Vagina (tissue), 2 donors: Measurements from ENCODE around the gene CYTIP. TPM values are rescaled to one million over a fixed set of nuclear protein-coding genes. Genes with fewer than 3 reads are reported as not detected.

Experiments used
- DNase-seq, 2 donors: peaks; one replicate each; pipeline ENCODE4 v3.0.0-alpha.2; 2017; ENCODE audit errors: extremely low spot score in 2 of 2
- H3K27ac ChIP-seq: fragments of 200-600 bp; sonication (generic); one replicate; pipeline ENCODE4 v1.5.1; 2019
- H3K27me3 ChIP-seq: fragments of 200-600 bp; sonication (generic); one replicate; pipeline ENCODE4 v1.5.1; 2019
- H3K36me3 ChIP-seq, 2 donors: fragments of 200-600 bp; sonication (generic); one replicate each; pipeline ENCODE4 v1.5.1; 2017 to 2019
- H3K4me1 ChIP-seq: fragments of 200-600 bp; sonication (generic); one replicate; pipeline ENCODE4 v1.5.1; 2019
- H3K4me3 ChIP-seq, 2 donors: fragments of 200-600 bp; sonication (generic); 1 replicate in 1 of 2; 2 replicates in 1 of 2; pipeline ENCODE4 v1.5.1; 2016 to 2019
- H3K9me3 ChIP-seq: fragments of 200-600 bp; sonication (generic); one replicate; pipeline ENCODE4 v1.5.1; 2019
- POLR2A ChIP-seq, 2 donors: fragments of 450-650 bp; IDR thresholded peaks; one replicate each; pipeline ENCODE4 v1.6.1; 2017; ENCODE audit warnings: antibody characterized with exemption in 2 of 2, mild to moderate bottlenecking in 2 of 2, moderate library complexity in 2 of 2
- POLR2AphosphoS5 ChIP-seq, 2 donors: sonication (generic); formaldehyde crosslinking; IDR thresholded peaks; one replicate each; pipeline ENCODE4 v1.9.0; 2017; ENCODE audit warnings: antibody characterized with exemption in 2 of 2, mild to moderate bottlenecking in 2 of 2, low read depth in 1 of 2; ENCODE audit not compliant: insufficient read depth in 1 of 2
- intact Hi-C: fragments of 100-400 bp; cut with DNase I; formaldehyde crosslinking; loops from one replicate; pipeline ENCODE4 v1.15.1; 2023
- total RNA-seq: library from RNA; depleted of rRNA; stranded (reverse); fragments of >200 nt; gene quantifications from one replicate; pipeline ENCODE4 v1.2.3, GENCODE V29; 2016
- TF ChIP-seq, protein P1 (sequence below), 3 experiments: fragments of 450-650 bp in 2 of 3; fragments of 200-600 bp in 1 of 3; sonication (generic) in 1 of 3; IDR thresholded peaks; one replicate each; pipeline ENCODE4 v1.5.1; 2017 to 2019; ENCODE audit warnings: antibody characterized with exemption in 3 of 3, mild to moderate bottlenecking in 2 of 3, moderate library complexity in 2 of 3

The CYTIP gene
- total RNA-seq, 1 donor from 2014 or later = 12.5 TPM

DNA sequence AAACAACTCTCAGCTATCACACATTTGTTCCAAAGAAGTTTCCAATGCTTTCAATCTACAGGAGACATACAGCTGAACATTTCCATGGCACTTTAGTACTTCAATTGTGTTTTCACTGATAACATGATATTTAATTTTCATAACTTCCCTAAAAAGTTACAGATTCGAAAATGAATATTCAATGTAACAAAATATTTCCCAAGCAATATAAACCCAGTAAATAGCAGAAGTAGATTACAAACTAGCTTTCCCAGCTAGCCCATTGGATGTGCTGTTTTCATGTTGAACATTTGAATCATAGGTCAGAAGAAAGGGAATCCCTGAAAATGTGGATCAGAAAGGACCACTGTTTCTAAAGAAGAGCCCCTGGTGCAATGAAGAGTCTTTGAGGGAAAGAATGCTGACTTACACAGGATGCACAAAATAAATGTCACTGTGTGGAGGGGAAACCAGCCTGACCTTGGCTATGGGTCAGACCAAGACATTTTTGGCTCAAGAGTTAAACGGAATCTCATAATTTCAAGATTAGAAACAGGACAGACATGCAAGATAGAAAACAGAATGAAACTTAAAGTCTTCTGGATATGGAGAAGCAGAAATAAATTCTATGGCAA lies 22.5 kb downstream of the CYTIP start:
- DNase-seq = no peak
- Histone ChIP-seq H3K4me1 (no peaks in the 10 kb centered on the region), H3K4me3 (no peak overlapping the region), H3K27me3 (no peaks in the 10 kb centered on the region), H3K9me3 (no peaks in the 10 kb centered on the region), H3K36me3 (no peaks in the 10 kb centered on the region), H3K27ac (no peak overlapping the region)
- intact Hi-C loops = no loop called here
- TF ChIP-seq POLR2A (IDR thresholded peaks at IDR 0.05) (no peak), POLR2AphosphoS5 (IDR thresholded peaks at IDR 0.05; ENCODE audit: insufficient read depth in 1 of 2, low read depth in 1 of 2) (no peak)
- TF ChIP-seq, protein P1, sequence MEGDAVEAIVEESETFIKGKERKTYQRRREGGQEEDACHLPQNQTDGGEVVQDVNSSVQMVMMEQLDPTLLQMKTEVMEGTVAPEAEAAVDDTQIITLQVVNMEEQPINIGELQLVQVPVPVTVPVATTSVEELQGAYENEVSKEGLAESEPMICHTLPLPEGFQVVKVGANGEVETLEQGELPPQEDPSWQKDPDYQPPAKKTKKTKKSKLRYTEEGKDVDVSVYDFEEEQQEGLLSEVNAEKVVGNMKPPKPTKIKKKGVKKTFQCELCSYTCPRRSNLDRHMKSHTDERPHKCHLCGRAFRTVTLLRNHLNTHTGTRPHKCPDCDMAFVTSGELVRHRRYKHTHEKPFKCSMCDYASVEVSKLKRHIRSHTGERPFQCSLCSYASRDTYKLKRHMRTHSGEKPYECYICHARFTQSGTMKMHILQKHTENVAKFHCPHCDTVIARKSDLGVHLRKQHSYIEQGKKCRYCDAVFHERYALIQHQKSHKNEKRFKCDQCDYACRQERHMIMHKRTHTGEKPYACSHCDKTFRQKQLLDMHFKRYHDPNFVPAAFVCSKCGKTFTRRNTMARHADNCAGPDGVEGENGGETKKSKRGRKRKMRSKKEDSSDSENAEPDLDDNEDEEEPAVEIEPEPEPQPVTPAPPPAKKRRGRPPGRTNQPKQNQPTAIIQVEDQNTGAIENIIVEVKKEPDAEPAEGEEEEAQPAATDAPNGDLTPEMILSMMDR (IDR thresholded peaks at IDR 0.05) = no peak

DNA sequence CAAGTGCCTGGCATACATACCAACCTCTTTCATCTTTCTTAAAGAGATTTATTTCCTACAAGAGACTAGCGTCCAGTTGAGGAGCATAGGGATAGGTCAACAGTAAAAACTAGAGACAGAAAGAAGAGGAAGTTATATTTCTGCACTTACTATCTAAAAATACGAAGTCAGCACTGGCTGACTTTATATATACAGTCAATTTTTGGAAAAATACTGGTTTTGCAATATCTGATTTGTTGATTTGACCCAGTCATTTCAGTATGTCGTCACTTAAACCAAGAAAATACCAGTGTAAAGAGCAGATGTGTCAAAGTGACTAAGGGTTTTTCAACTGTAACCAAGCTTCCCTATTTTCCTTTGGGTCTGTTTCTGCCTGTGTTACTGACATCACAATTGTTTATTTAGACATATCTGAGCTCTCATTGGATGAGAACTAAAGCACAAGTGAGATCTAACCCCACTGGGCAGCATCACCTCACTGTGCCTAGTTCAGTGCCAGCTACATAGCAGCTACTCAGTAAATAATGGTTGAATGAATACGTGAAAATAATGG lies 23.0 kb downstream of the CYTIP start:
- Histone ChIP-seq H3K27ac (no peak overlapping the region), H3K9me3 (no peaks in the 10 kb centered on the region), H3K4me3 (no peak overlapping the region), H3K36me3 (no peaks in the 10 kb centered on the region), H3K27me3 (no peaks in the 10 kb centered on the region), H3K4me1 (no peaks in the 10 kb centered on the region)
- intact Hi-C loops = no loop called here
- DNase-seq = no peak
- TF ChIP-seq, protein P1 (IDR thresholded peaks at IDR 0.05) = no peak
- TF ChIP-seq POLR2A (IDR thresholded peaks at IDR 0.05) (no peak), POLR2AphosphoS5 (IDR thresholded peaks at IDR 0.05; ENCODE audit: insufficient read depth in 1 of 2, low read depth in 1 of 2) (no peak)

DNA sequence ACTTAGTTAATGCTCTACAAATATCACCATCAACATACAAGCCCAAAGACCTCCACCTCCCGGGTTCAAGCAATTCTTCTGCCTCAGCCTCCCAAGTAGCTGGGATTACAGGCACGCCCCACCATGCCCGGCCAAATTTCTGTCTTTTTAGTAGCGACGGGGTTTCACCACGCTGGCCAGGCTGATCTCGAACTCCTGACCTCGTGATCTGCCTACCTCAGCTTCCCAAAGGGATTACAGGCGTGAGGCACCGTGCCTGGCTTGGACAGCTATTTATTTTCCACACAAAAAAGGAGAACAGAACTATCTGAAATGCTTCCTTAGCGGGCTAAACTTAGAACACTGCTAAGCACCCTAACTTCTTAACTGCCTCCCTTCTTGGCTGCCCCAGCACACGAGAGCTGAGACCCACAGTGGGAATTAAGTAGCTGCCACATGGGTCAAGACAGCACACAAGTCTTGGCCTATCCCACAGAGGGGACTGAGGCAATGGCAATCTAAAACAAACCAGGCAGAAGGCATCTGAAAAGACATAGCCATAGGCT lies 24.8 kb downstream of the CYTIP start:
- no peak for TF ChIP-seq POLR2AphosphoS5 (IDR thresholded peaks at IDR 0.05; ENCODE audit: insufficient read depth in 1 of 2, low read depth in 1 of 2)
- TF ChIP-seq, protein P1 (IDR thresholded peaks at IDR 0.05) = no peak
- TF ChIP-seq POLR2A (IDR thresholded peaks at IDR 0.05) = no peak
- Histone ChIP-seq H3K36me3 (no peaks in the 10 kb centered on the region), H3K4me1 (no peaks in the 10 kb centered on the region), H3K27me3 (no peaks in the 10 kb centered on the region), H3K9me3 (no peaks in the 10 kb centered on the region), H3K27ac (peak overlapping the region; percentile 23), H3K4me3 (no peak overlapping the region)
- intact Hi-C loops = no loop called here
- DNase-seq = no peak

DNA sequence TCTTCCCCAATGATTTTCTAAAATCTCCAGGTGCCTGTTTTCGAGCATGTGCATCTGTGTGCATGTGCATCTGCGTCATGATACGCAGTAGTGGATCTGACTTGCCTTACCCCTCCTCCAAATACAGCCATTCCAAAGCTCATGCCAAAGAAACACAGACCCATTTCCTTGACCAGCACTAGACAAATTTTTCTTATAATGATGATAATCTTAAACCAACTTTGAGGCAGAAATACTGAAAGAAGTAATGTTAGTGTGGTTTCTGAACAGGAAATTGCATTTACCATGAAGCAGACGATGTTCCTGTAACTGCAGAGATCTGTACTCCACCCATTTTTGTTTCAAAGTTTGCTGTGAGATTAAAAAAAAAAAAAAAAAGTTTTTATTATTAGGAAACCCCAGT lies 25.6 kb downstream of the CYTIP start:
- no peak for DNase-seq
- Histone ChIP-seq H3K4me1 (no peaks in the 10 kb centered on the region), H3K4me3 (no peak overlapping the region), H3K36me3 (no peaks in the 10 kb centered on the region), H3K27me3 (no peaks in the 10 kb centered on the region), H3K27ac (peak overlapping the region; percentile 27), H3K9me3 (no peaks in the 10 kb centered on the region)
- intact Hi-C loops = no loop called here
- TF ChIP-seq, protein P1 (IDR thresholded peaks at IDR 0.05) = no peak
- no peak for TF ChIP-seq POLR2A (IDR thresholded peaks at IDR 0.05)
- TF ChIP-seq POLR2AphosphoS5 (IDR thresholded peaks at IDR 0.05; ENCODE audit: insufficient read depth in 1 of 2, low read depth in 1 of 2) = no peak

DNA sequence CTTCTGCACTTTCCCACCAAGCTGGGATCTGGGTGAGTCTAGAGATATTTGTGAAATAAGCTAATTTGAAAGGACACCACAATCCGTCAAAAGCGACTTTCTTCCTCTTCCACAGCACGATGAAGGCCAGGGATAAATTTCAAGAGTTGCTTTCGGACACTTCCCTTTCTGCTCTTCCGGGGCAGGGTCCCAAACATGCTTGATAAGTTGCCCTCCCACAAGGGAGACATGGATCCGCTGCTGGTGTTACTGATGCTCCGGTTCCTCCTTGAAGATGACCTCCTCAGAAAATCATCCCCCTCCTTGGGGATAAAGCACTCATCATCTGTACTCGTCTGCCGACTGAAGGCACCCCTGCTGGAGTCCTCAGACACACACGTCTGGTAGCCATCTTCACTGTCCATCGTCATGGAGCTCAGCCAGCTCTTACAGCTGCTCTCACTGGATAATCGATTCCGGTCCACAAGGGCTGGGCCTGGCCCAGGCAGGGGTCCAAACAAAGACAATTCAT lies 28.2 kb downstream of the CYTIP start:
- H3K4me3 ChIP-seq = no peak overlapping the region
- intact Hi-C loops = no loop called here
- no peaks in the 10 kb centered on the region for H3K27me3 ChIP-seq
- H3K36me3 ChIP-seq = no peaks in the 10 kb centered on the region
- no peaks in the 10 kb centered on the region for H3K4me1 ChIP-seq
- no peak overlapping the region for H3K27ac ChIP-seq
- TF ChIP-seq POLR2A (IDR thresholded peaks at IDR 0.05) (no peak), POLR2AphosphoS5 (IDR thresholded peaks at IDR 0.05; ENCODE audit: insufficient read depth in 1 of 2, low read depth in 1 of 2) (no peak)
- TF ChIP-seq, protein P1 (IDR thresholded peaks at IDR 0.05) = no peak
- DNase-seq = no peak
- H3K9me3 ChIP-seq = no peaks in the 10 kb centered on the region
